Glutamatergic neuron (in vitro differentiated cells): Measurements from ENCODE around the gene RNU6-1. TPM values are rescaled to one million over a fixed set of nuclear protein-coding genes. Genes with fewer than 3 reads are reported as not detected.

Experiments used
- DNase-seq: peaks from one replicate; pipeline ENCODE4 v3.0.0; 2022
- H3K27ac Mint-ChIP-seq: one replicate; pipeline ENCODE4 v1.8.0; 2020; ENCODE audit warnings: mild to moderate bottlenecking, mixed read lengths, inconsistent platforms; ENCODE audit not compliant: unreplicated experiment
- H3K27me3 Mint-ChIP-seq: one replicate; pipeline ENCODE4 v1.8.0; 2020; ENCODE audit warnings: mild to moderate bottlenecking, moderate library complexity, mixed read lengths, inconsistent platforms; ENCODE audit not compliant: unreplicated experiment
- H3K36me3 Mint-ChIP-seq: one replicate; pipeline ENCODE4 v1.8.0; 2020; ENCODE audit warnings: mild to moderate bottlenecking, mixed read lengths, inconsistent platforms; ENCODE audit not compliant: unreplicated experiment
- H3K4me1 Mint-ChIP-seq: one replicate; pipeline ENCODE4 v1.8.0; 2020; ENCODE audit warnings: mild to moderate bottlenecking, low read depth, mixed read lengths, inconsistent platforms; ENCODE audit not compliant: unreplicated experiment
- H3K4me3 Mint-ChIP-seq: one replicate; pipeline ENCODE4 v1.8.0; 2020; ENCODE audit warnings: mild to moderate bottlenecking, mixed read lengths, inconsistent platforms; ENCODE audit not compliant: unreplicated experiment
- H3K9me3 Mint-ChIP-seq: one replicate; pipeline ENCODE4 v1.8.0; 2020; ENCODE audit warnings: mild to moderate bottlenecking, moderate library complexity, mixed read lengths, inconsistent platforms; ENCODE audit not compliant: unreplicated experiment
- total RNA-seq: library from RNA; stranded (reverse); fragmentation: NEBNext Ultra II Directional; extraction: Animal tissue kit (Norgen Biotek cat#: 25700); gene quantifications from one replicate; pipeline ENCODE4 v1.2.1, GENCODE V29; 2021; ENCODE audit not compliant: unreplicated experiment
- TF ChIP-seq, protein P1 (sequence below): fragments of 200-600 bp; sonication (generic); IDR thresholded peaks from one replicate; pipeline ENCODE4 v1.5.0; 2021; ENCODE audit not compliant: partially characterized antibody, unreplicated experiment

The RNU6-1 gene
- total RNA-seq, 1 donor from 2014 or later: not detected

DNA sequence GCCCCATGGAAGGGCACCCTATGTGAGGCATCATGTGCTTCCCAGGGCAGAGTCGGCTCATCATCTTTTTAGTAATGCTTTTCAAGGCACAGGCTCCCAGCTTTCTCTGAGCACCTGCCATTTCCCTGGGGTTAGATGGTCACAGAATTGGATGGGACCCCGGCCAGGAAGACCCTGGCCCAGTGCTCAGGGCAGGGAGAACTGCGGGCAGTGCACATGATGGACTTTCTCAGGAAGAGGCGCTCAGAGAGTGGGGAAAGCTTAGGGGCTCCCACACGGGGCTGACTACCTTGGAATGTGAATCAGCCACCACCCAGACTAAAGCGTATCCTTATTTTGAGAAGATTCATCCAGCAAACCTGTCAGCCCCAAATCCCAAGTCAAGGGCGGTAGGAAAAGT is 31.0 kb downstream of the RNU6-1 start:
- DNase-seq: no peak
- H3K36me3 Mint-ChIP-seq: no peaks in the 10 kb centered on the region
- no peak overlapping the region for H3K27ac Mint-ChIP-seq
- H3K4me3 Mint-ChIP-seq: no peak overlapping the region
- peaks cover 5% of the 10 kb centered on the region for H3K9me3 Mint-ChIP-seq
- TF ChIP-seq, protein P1, sequence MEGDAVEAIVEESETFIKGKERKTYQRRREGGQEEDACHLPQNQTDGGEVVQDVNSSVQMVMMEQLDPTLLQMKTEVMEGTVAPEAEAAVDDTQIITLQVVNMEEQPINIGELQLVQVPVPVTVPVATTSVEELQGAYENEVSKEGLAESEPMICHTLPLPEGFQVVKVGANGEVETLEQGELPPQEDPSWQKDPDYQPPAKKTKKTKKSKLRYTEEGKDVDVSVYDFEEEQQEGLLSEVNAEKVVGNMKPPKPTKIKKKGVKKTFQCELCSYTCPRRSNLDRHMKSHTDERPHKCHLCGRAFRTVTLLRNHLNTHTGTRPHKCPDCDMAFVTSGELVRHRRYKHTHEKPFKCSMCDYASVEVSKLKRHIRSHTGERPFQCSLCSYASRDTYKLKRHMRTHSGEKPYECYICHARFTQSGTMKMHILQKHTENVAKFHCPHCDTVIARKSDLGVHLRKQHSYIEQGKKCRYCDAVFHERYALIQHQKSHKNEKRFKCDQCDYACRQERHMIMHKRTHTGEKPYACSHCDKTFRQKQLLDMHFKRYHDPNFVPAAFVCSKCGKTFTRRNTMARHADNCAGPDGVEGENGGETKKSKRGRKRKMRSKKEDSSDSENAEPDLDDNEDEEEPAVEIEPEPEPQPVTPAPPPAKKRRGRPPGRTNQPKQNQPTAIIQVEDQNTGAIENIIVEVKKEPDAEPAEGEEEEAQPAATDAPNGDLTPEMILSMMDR: no peak
- peaks cover 13% of the 10 kb centered on the region for H3K4me1 Mint-ChIP-seq
- H3K27me3 Mint-ChIP-seq: peaks cover 4% of the 10 kb centered on the region

DNA sequence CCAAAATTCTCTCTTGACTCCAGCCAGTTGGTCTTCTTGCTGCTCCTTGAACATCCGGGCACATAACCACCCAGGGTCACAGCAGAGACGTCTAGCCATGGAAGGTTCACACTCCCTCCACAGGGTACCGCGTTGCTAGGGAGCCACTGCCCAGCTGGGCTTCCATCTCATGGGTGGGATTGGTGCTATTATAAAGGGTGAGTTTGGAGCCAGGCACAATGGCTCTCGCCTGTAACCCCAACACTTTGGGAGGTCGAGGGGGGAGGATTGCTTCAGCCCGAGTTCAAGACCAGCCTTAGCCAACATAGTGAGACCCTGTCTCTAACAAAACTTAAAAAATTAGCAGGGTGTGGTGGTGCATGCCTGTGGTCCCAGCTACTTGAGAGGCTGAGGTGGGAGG is 32.0 kb downstream of the RNU6-1 start:
- no peak overlapping the region for H3K27ac Mint-ChIP-seq
- H3K4me3 Mint-ChIP-seq: no peak overlapping the region
- H3K27me3 Mint-ChIP-seq: peaks cover 4% of the 10 kb centered on the region
- H3K9me3 Mint-ChIP-seq: peaks cover 6% of the 10 kb centered on the region
- no peak for DNase-seq
- no peaks in the 10 kb centered on the region for H3K36me3 Mint-ChIP-seq
- H3K4me1 Mint-ChIP-seq: peaks cover 16% of the 10 kb centered on the region
- TF ChIP-seq, protein P1: no peak

DNA sequence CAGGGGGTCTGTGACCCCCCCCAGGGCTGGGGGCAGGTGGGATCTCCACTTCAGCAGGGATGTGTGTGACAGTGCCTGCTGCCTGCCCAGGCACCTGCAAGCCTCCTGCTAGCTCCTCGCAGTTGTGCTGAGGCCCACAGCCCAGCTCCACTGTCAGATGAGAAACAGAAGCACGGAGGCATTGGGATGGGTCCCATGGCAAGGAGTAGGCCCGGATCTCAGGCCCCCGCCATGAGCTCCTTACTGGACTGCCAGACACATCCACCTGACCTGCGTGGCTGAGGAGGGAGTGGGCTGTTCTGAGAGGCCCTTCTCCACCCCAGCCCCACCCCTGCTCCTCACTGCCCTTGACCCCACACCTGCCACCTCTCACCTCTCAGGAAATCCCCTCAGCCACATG is 32.7 kb downstream of the RNU6-1 start:
- Mint-ChIP-seq H3K36me3 (no peaks in the 10 kb centered on the region), H3K9me3 (peaks cover 6% of the 10 kb centered on the region), H3K27ac (no peak overlapping the region), H3K27me3 (peaks cover 7% of the 10 kb centered on the region), H3K4me1 (peaks cover 16% of the 10 kb centered on the region), H3K4me3 (no peak overlapping the region)
- DNase-seq: no peak
- TF ChIP-seq, protein P1: no peak

DNA sequence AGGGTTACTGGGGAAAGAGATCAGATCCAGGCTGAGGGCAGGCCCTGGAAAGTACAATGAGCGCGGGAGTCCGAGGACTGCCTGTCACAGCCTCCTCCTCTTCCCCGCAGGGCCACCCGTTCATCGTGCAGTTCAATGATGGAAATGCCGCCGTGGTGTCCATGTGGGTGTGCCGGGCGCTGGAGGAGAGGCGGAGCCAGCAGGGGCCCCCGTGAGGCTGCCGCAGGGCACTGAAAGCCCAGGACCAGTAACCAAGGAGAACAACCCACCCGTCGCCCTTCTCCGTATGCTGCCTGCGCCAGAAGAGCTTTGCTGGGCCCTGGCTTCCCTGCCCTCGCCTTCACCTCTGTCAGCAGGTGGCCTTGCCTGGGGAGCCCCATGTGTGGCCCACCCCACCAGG is 33.3 kb downstream of the RNU6-1 start:
- H3K27me3 Mint-ChIP-seq: peaks cover 7% of the 10 kb centered on the region
- TF ChIP-seq, protein P1: no peak
- H3K4me1 Mint-ChIP-seq: peaks cover 18% of the 10 kb centered on the region
- peaks cover 6% of the 10 kb centered on the region for H3K9me3 Mint-ChIP-seq
- no peak overlapping the region for H3K4me3 Mint-ChIP-seq
- no peak for DNase-seq
- H3K27ac Mint-ChIP-seq: no peak overlapping the region
- peaks cover 3% of the 10 kb centered on the region for H3K36me3 Mint-ChIP-seq

DNA sequence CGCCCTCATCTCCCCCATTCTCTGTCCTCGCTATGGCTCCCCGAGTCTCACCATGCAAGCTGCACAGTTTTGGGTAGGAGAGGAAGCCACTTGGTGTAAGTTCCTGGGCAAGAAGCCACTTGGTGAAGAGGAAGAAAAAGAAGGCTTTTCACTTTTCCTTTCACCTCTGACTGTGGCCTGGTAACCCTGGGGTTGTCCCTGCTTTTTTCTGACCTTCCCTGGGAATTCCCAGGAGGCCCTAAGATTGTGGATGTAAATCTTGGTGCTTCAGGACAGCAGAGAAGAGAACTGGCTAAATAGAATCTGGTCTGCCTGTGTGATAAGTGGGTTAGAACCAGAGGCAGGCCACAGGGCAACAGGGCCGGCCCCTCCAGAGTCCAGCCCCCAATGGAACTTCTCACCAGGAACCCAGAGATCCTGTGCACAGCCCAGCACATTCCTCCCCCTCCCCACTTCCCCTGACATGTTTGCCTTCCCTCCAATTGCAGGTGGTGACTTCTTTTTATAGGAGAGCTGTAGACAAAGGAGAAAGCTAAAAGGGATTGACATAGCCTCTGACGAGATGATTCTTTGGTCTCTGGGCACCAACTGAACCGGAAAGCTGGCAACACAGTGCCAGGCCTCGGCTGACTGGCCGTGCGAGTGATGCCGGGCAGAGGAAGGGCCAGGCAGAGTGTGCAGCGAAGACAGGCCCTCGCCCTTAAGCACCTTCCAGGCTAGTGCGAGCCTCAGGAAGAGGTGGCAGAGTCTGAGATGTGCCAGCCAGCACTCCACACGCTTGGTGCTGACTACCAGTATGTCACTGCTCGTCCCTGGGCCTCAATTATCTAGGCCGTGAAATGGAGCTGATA is 34.0 kb downstream of the RNU6-1 start:
- DNase-seq: no peak
- Mint-ChIP-seq H3K9me3 (peaks cover 6% of the 10 kb centered on the region), H3K4me1 (peaks cover 18% of the 10 kb centered on the region), H3K36me3 (peaks cover 5% of the 10 kb centered on the region), H3K27ac (no peak overlapping the region), H3K4me3 (no peak overlapping the region), H3K27me3 (peaks cover 7% of the 10 kb centered on the region)
- TF ChIP-seq, protein P1: no peak
